Spleen (tissue), 7 donors: Measurements from ENCODE around the gene RRP1B.

Experiments
- CTCF ChIP-seq, 11 experiments: fragments of 200-600 bp in 7 of 11; fragments of 450-650 bp in 4 of 11; sonication (generic) in 4 of 11; IDR thresholded peaks in 8 of 11; conservative IDR thresholded peaks in 3 of 11; 1 replicate in 7 of 11; 2 replicates in 4 of 11; pipeline versions ENCODE4 v1.4.0 to v1.8.0; 2016 to 2021; ENCODE audit warnings: antibody characterized with exemption in 11 of 11, inconsistent platforms in 4 of 11, mild to moderate bottlenecking in 1 of 11
- POLR2AphosphoS5 ChIP-seq, 3 donors: sonication (generic); formaldehyde crosslinking; IDR thresholded peaks; one replicate each; pipeline ENCODE4 v1.5.1; 2017; ENCODE audit warnings: antibody characterized with exemption in 3 of 3
- donor health status: DM: no; HTN: no; CAD: no; lungs with moderate emphysema.
- donor health status: DM: no; HTN: no; CAD: no.
- donor health status: DM: no; HTN: no; CAD: no.

GRCh38 chr21:43734131-43734927 is 75.0 kb downstream of the RRP1B start:
- TF ChIP-seq CTCF (IDR thresholded peaks at IDR 0.05 in 8 of 11, conservative IDR thresholded peaks at IDR 0.05 in 3 of 11) = no peak
- TF ChIP-seq POLR2AphosphoS5 (IDR thresholded peaks at IDR 0.05) = no peak
